GM19043 (cell line): ENCODE measurements around the gene IMMP2L.

Source experiments
- ATAC-seq: cut with Tn5 transposase; IDR thresholded peaks from one replicate; pipeline ENCODE4 v1.9.1; 2021; ENCODE audit warnings: low read depth; ENCODE audit not compliant: unreplicated experiment

Gene IMMP2L

GRCh38 chr7:111238886-111239285, 323.4 kb downstream of the IMMP2L start:
- ATAC-seq, result no peak

- ATAC-seq, result no peak
These were observed 326.6 kb downstream of the IMMP2L start for GRCh38 chr7:111235709-111236108.

DNA sequence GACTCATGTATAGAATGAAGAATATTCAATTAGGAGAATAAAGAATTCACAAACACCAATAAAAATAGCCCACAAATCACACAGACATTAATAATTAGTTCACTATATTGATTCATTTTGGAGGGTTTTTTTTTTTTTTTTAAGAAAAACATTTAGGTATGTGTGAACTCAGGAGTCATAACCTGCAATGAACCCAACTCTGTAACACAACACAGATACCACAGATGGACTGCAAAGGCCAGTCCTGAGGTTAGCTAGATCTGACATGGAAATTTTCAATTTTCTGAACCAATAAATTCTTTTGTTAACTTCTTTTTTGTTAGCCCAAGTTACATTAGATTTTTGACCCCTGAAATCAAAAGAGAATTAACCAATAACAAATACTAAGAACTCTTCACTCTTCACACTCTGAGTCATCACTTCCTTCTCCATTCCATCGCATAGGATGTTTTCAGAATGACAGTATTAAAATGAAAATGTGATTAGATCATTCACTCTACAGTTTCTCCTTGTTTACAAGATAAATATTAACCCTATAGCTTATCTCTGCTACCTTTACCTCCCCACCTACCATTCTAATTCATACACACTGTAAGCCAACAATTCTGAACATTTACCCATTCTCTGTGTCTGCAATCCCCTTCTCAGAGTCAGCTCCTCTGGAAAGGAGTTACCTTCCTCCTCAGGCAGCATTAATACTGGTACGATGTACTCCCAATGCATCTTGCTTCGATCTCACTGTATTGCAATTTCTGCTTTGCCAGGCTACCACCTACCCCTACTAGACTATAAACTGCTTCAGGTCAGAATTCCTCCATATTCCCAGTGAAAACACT, 329.8 kb downstream of the IMMP2L start:
- ATAC-seq, result peak; percentile 92

- ATAC-seq, result no peak
These were observed 332.4 kb downstream of the IMMP2L start for GRCh38 chr7:111229916-111230315.

GRCh38 chr7:111229181-111229740, 333.0 kb downstream of the IMMP2L start:
- no peak for ATAC-seq

GRCh38 chr7:111228437-111228836, 333.9 kb downstream of the IMMP2L start:
- ATAC-seq, result no peak

DNA sequence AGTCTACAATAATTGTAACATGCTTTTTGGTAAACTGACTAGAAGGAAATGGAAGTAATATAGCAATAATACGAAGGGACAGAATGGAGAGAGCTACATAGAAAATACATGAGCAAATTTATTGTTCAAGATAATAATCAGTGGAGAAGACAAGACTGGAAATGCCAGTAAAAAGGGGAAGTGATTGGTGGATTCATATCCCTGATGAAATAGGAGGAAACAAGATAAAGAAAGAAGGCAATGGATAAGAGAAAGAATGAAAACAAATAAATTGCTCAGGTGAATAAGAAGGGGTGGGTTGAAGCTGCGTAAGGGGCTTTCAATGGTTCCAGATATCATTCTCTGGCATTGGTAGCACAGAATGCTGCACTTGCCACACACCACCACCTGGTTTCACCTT, 335.5 kb downstream of the IMMP2L start:
- no peak for ATAC-seq

- peak; percentile 7 for ATAC-seq
These were observed 337.7 kb downstream of the IMMP2L start for GRCh38 chr7:111224354-111225231.

GRCh38 chr7:111223802-111224253, 338.5 kb downstream of the IMMP2L start:
- peak; percentile 67 for ATAC-seq

- no peak for ATAC-seq
These were observed 346.7 kb downstream of the IMMP2L start for GRCh38 chr7:111215550-111215949.

DNA sequence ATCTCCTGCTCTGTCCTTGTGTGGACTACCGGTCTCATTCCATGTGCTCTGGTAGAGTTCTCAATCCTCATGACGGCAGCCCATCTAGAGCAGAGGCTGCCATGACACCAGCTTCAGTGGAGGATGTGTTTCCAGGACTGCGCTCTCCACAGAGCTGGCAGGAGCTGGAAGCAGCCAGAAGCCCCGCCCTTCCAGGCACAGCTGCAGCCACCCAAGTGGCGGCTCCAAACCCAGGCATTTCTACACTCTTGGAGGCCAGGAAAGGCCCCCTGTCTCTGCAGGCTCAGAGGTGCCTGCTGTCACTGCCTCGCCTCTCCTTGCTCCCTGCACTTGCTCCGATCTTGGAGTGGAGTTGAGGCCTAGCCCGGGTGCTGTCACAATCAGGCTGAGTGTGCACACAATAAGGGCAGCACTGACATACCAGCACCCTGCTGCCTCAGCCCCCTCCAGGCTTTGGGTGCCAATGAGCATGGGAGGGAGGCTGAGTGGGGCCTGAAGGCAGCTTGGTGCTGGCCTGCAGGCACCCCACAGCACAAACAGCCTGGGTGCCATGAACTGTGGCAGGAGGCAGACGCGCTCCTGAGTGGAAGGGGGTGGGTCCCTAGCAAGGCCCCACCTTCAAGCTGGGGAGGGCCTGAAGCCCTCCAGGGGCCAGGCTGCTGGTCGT, 349.3 kb downstream of the IMMP2L start:
- no peak for ATAC-seq

DNA sequence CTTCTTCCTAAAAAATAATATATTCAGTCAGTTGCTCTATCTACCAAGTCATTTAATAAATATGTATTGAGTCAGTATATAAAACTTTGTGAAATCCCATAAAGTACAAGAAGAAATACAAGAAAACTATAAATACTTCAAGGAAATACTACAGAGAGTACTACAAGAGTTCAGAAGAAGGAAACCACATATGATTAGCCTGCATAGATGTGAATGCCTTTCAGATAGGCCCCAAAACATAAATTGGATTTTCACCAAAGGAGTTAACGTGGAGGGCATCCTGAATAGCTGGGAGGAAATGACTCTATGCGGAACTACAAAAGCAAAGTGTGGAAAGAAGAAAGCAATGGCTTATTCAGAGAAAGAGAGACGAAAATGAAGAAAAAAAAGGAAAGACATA, 351.3 kb downstream of the IMMP2L start:
- no peak for ATAC-seq

- no peak for ATAC-seq
These were observed 352.2 kb downstream of the IMMP2L start for GRCh38 chr7:111210043-111210442.

GRCh38 chr7:111205251-111205650, 357.0 kb downstream of the IMMP2L start:
- ATAC-seq, result no peak

- no peak for ATAC-seq
These were observed 360.0 kb downstream of the IMMP2L start for GRCh38 chr7:111202321-111202720.

DNA sequence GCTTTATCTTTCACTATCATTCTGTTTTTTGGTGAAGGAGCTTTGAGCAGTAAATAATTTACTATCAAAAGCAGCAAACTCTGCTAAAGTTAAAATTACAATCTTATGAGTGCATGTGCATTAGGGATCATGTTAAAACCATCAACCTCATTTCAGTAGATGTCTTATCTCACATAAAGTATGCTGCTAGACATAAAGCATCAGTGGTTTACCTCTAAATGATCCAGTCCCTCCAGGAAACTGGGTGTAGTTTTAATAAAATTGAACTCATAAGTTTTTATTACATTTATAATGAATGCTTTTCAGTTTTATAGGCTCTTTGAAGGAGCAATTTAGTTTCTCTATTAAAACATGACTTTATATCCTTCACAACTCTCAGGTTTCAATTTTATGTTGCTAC, 362.6 kb downstream of the IMMP2L start:
- ATAC-seq, result no peak

- no peak for ATAC-seq
These were observed 364.0 kb downstream of the IMMP2L start for GRCh38 chr7:111198255-111198654.

DNA sequence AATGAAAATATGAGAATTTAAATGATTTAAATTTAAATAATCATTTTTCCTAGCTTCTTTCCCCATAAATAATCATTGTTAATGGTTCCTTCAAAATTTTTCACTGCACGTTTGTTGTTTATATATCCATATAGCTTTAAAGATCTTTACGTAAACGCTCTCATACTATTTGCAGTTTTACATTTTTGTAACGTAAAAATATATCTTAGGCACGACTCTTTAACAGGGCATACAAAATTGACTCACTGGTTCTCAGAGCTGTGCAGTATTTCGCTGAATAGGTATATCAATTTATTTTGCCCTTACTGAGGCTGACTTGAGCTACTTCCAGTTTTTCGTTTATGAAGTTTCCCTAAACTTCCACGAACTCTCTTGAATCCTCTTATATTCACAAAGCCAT, 365.6 kb downstream of the IMMP2L start:
- no peak for ATAC-seq

DNA sequence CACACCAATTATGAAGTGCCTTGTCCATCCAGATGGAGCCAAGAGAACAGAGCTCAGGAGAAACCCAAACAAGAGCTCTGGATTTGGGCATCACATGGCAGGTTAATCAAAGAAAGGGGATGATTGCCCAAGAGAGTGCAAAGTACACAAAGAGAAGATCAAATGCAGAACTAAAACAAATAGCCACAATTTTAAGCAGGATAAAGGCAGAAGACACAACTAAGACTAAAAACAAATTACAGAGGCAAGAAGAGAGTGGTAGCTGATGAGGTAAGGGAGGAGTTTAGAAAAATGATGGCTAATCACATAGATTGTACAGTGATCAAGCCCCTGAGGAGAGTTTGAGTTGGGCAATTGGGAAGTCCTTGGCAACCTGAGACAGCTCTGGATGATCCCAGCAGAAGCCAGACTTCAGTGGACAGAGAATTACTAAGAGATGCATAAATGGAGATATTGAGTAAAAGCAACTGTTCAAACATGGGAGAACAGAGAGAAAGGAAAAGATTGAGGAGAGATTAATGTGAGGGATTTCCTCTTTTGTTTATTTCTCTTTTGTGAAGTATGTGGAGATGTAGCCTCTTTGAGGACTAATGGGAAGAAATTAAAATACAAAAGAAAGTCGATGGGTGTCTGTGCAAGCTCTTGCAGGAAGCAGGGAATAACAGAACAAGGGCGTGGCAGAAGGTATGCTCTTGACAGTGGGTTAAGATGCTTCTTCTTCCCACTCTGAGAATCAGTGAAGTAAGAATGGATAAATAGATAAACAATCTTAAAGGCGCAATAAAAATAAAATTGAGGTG, 369.5 kb downstream of the IMMP2L start:
- ATAC-seq, result no peak

- ATAC-seq, result no peak
These were observed 371.5 kb downstream of the IMMP2L start for GRCh38 chr7:111190804-111191203.
